Measurements from ENCODE around the gene IFI27L1.

The IFI27L1 gene

DNA sequence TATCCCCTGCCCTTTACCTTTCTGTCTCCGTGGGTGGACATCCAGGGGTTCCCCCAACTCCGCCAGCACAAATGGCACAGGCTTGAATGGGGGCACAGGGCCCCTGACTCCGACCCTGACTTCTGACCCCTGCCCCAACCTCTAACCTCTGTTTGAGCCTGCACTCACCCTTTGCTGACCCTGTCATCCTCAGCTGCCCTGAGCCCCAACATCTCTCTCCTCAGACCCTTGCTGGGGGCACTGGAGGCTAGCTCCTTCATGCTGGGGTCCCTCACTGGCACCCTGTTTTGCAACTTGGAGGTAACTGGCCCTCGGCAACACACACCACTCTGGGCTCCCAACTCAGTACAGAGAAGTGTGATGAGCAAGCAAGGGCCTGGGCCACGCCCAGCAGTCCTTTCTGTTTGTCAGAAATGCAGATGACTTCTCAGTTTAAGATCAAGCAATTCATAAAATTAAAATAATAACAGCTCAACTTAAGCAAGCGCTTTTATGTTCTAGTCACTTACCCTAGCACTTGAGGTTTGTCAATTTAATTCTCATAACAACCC is 31.5 kb downstream of the IFI27L1 start:
- no peak for DNase-seq (ENCODE audit: low spot score)
- TF ChIP-seq, protein P1, sequence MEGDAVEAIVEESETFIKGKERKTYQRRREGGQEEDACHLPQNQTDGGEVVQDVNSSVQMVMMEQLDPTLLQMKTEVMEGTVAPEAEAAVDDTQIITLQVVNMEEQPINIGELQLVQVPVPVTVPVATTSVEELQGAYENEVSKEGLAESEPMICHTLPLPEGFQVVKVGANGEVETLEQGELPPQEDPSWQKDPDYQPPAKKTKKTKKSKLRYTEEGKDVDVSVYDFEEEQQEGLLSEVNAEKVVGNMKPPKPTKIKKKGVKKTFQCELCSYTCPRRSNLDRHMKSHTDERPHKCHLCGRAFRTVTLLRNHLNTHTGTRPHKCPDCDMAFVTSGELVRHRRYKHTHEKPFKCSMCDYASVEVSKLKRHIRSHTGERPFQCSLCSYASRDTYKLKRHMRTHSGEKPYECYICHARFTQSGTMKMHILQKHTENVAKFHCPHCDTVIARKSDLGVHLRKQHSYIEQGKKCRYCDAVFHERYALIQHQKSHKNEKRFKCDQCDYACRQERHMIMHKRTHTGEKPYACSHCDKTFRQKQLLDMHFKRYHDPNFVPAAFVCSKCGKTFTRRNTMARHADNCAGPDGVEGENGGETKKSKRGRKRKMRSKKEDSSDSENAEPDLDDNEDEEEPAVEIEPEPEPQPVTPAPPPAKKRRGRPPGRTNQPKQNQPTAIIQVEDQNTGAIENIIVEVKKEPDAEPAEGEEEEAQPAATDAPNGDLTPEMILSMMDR (IDR thresholded peaks at IDR 0.05; ENCODE audit: borderline replicate concordance, control extremely low read depth, extremely low read depth, insufficient read depth, missing control alignments) = no peak
- in situ Hi-C loops (cut with MboI; ENCODE audit: low sequenced_read_pairs, unreplicated experiment) = no loop called here

DNA sequence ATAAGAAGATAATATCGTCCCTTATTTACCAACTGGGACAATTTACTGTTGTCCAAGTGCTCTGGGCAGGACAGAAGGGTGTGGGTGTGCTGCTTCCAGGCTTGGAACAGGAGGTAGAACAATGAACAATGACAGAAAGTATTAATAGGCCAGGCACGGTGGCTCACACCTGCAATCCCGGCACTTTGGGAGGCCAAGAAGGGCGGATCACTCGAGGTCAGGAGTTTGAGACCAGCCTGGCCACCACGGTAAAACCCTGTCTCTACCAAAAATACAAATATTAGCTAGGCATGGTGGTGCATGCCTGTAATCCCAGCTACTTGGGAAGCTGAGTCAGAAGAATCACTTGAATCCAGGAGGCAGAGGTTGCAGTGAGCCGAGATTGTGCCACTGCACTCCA is 32.0 kb downstream of the IFI27L1 start:
- no peak for DNase-seq (ENCODE audit: low spot score)
- TF ChIP-seq, protein P1 (IDR thresholded peaks at IDR 0.05; ENCODE audit: borderline replicate concordance, control extremely low read depth, extremely low read depth, insufficient read depth, missing control alignments) = no peak
- in situ Hi-C loops (cut with MboI; ENCODE audit: low sequenced_read_pairs, unreplicated experiment) = no loop called here

DNA sequence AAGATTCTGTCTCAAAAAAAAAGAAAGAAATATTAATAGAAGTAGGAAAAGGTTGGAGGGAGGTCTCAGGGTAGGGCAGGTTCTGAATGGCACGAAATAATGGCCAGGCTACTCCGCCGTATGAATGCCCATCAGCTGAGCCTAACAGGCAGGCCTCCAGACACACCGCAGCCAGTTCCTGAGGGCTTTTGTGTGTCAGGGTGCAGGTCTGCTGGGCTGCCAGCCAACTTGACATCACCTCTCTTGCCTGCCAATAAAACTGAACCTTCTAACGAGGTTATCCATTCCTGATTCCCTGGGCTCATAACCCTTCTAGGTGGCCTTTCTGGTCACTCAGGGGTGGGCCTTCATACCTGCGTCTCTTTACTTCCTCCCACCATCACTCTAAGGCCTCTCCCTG is 32.4 kb downstream of the IFI27L1 start:
- in situ Hi-C loops (cut with MboI; ENCODE audit: low sequenced_read_pairs, unreplicated experiment) = no loop called here
- TF ChIP-seq, protein P1 (IDR thresholded peaks at IDR 0.05; ENCODE audit: borderline replicate concordance, control extremely low read depth, extremely low read depth, insufficient read depth, missing control alignments) = no peak
- no peak for DNase-seq (ENCODE audit: low spot score)

DNA sequence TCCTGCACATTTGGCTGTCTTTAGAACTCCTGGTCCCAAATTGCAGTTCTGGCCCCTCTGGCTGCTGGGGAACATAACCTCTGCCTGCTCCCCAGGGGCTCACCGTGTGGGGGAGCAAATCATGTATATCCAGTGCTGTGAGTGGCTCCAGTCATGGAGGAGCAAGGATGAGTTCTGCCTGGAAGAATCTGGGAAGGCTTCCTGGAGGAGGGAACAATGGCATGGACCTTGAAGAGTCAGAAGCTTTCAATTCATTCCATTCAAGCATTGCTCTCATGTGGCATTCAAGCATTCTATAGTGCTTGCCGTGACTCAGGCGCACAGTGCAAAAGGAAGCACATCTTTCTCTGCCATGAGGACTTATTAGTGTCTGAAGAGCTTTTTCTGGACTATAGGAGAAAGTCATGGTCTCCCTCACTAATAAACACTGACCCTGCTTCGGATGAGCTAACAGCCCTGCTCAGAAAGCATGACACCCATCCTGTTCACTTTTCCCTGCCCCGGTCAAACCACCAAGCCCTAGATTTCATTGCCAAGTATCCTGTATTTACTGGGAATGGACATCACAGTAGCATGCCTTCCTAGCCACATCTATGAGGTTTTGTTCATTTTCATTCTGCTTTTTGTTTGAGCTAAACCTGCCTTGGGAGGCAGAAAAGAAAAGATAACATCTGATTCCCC is 32.9 kb downstream of the IFI27L1 start:
- TF ChIP-seq, protein P1 (IDR thresholded peaks at IDR 0.05; ENCODE audit: borderline replicate concordance, control extremely low read depth, extremely low read depth, insufficient read depth, missing control alignments) = no peak
- in situ Hi-C loops (cut with MboI; ENCODE audit: low sequenced_read_pairs, unreplicated experiment) = no loop called here
- no peak for DNase-seq (ENCODE audit: low spot score)

DNA sequence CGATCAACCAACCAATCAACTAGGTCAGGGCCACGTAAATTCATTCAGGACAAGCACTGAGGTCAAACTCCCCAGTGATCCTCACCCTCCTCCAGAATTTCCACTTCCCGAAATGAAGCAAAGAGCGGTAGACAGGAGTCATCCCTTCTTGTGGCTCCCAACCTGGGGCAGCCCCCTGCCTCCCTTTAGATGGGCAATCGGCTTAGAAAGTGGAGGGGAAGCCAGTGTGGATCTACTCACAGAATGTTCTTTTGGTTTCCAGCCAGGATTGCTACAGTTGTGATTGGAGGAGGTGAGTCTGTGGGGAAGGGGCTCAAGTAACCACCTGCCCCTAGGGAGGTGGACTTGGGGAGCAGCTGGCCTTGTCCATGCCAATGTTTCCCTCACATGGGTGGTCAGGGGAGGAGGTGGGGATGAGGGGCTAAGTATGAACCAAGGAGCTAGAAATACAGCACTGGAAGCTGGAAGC is 33.5 kb downstream of the IFI27L1 start:
- DNase-seq (ENCODE audit: low spot score) = no peak
- TF ChIP-seq, protein P1 (IDR thresholded peaks at IDR 0.05; ENCODE audit: borderline replicate concordance, control extremely low read depth, extremely low read depth, insufficient read depth, missing control alignments) = no peak
- in situ Hi-C loops (cut with MboI; ENCODE audit: low sequenced_read_pairs, unreplicated experiment) = no loop called here

DNA sequence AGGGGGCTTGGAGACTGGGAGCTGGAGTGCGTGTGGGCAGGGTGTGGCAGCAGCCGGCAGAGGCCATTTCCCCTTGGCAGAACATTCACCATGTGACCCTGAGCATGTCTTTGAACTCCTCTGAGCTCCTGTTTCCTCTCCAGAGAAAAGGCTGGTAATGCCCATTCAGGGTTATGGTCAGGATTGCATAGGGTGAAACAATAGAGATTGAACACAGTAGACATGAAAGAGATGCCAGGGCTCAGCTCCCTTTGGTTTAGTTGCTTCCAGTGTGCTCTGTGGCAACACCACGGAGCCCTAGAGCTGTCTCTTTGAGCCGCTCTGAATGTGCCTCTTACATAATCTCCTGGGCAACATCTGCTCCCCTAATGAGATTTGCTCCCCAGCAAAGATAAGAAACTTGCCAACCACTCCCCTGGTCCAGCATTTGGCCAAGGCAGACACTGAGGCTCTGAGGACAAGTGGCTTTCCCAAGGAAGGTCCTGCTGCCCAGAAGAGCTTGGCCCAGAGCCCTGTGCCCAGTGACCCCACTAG is 34.0 kb downstream of the IFI27L1 start:
- in situ Hi-C loops (cut with MboI; ENCODE audit: low sequenced_read_pairs, unreplicated experiment) = no loop called here
- TF ChIP-seq, protein P1 (IDR thresholded peaks at IDR 0.05; ENCODE audit: borderline replicate concordance, control extremely low read depth, extremely low read depth, insufficient read depth, missing control alignments) = no peak
- DNase-seq (ENCODE audit: low spot score) = no peak
